ENCODE data around the gene TDRD12. TPM values are rescaled to one million over a fixed set of nuclear protein-coding genes. Genes with fewer than 3 reads are reported as not detected.

TDRD12 gene
- under 1 TPM; 0.21 to 0.25 TPM for total RNA-seq

GRCh38 chr19:32719611-32720059 lies at the start of gene TDRD12:
TDRD12 (plus strand) TSS chr19:32719767; CDS start chr19:32720073, 306 bp downstream.
- H3K4me3 Mint-ChIP-seq, result no peak within 1 kb of the TSS
- H3K36me3 Mint-ChIP-seq (ENCODE audit: low read depth), result peaks cover 8% of the 10 kb centered on the region
- no peaks in the 10 kb centered on the region for H3K4me1 Mint-ChIP-seq (ENCODE audit: low read depth)
- no peaks in the 10 kb centered on the region for H3K27me3 Mint-ChIP-seq (ENCODE audit: low read depth)
- H3K9me3 Mint-ChIP-seq, result no peaks in the 10 kb centered on the region
- CTCF ChIA-PET, result no interaction called here
- intact Hi-C loops (cut with micrococcal nuclease), result no loop called here
- no peak within 1 kb of the TSS for H3K27ac Mint-ChIP-seq
- no peak for DNase-seq

GRCh38 chr19:32671883-32672593 lies 47.5 kb upstream of the TDRD12 start:
- H3K4me1 Mint-ChIP-seq (ENCODE audit: low read depth), result peaks cover 26% of the 10 kb centered on the region
- no peaks in the 10 kb centered on the region for H3K36me3 Mint-ChIP-seq (ENCODE audit: low read depth)
- H3K4me3 Mint-ChIP-seq, result no peak overlapping the region
- intact Hi-C loops (cut with micrococcal nuclease), result no loop called here
- H3K9me3 Mint-ChIP-seq, result no peaks in the 10 kb centered on the region
- DNase-seq, result no peak
- no peak overlapping the region for H3K27ac Mint-ChIP-seq
- CTCF ChIA-PET, result no interaction called here
- peaks cover 2% of the 10 kb centered on the region for H3K27me3 Mint-ChIP-seq (ENCODE audit: low read depth)

- DNase-seq, result no peak
- Mint-ChIP-seq H3K27ac (no peak overlapping the region), H3K36me3 (ENCODE audit: low read depth) (no peaks in the 10 kb centered on the region), H3K9me3 (no peaks in the 10 kb centered on the region), H3K4me1 (ENCODE audit: low read depth) (peaks cover 29% of the 10 kb centered on the region), H3K4me3 (no peak overlapping the region), H3K27me3 (ENCODE audit: low read depth) (peaks cover 10% of the 10 kb centered on the region)
- intact Hi-C loops (cut with micrococcal nuclease), result no loop called here
- CTCF ChIA-PET, result no interaction called here
These were observed 46.7 kb upstream of the TDRD12 start for GRCh38 chr19:32672841-32673240.

GRCh38 chr19:32673573-32673972 lies 46.0 kb upstream of the TDRD12 start:
- intact Hi-C loops (cut with micrococcal nuclease), result no loop called here
- Mint-ChIP-seq H3K4me1 (ENCODE audit: low read depth) (peaks cover 29% of the 10 kb centered on the region), H3K27me3 (ENCODE audit: low read depth) (peaks cover 14% of the 10 kb centered on the region), H3K36me3 (ENCODE audit: low read depth) (no peaks in the 10 kb centered on the region), H3K9me3 (no peaks in the 10 kb centered on the region), H3K27ac (no peak overlapping the region), H3K4me3 (no peak overlapping the region)
- CTCF ChIA-PET, result interaction anchor here (1.1 kb wide), 1 partner anchor 314 kb away, joined by 3 read pairs; no protein-coding TSS in a partner anchor
- no peak for DNase-seq

GRCh38 chr19:32674153-32674930 lies 45.2 kb upstream of the TDRD12 start:
- peaks cover 29% of the 10 kb centered on the region for H3K4me1 Mint-ChIP-seq (ENCODE audit: low read depth)
- peak; percentile 18 for DNase-seq
- H3K4me3 Mint-ChIP-seq, result peak overlapping the region; percentile 89
- CTCF ChIA-PET, result interaction anchor here (1.1 kb wide), 1 partner anchor 315 kb away, joined by 3 read pairs; no protein-coding TSS in a partner anchor
- no peaks in the 10 kb centered on the region for H3K9me3 Mint-ChIP-seq
- peak overlapping the region; percentile 46 for H3K27ac Mint-ChIP-seq
- no peaks in the 10 kb centered on the region for H3K36me3 Mint-ChIP-seq (ENCODE audit: low read depth)
- H3K27me3 Mint-ChIP-seq (ENCODE audit: low read depth), result peaks cover 14% of the 10 kb centered on the region
- intact Hi-C loops (cut with micrococcal nuclease), result no loop called here

GRCh38 chr19:32674931-32675719 lies 44.4 kb upstream of the TDRD12 start, which contains the start of gene ANKRD27:
ANKRD27 (minus strand) TSS chr19:32675180; CDS start chr19:32659015, 16,165 bp downstream.
- Mint-ChIP-seq H3K27me3 (ENCODE audit: low read depth) (peaks cover 14% of the 10 kb centered on the region), H3K4me3 (peak within 1 kb of the TSS; percentile 89)

GRCh38 chr19:32675720-32676185 lies 43.8 kb upstream of the TDRD12 start, which contains the start of gene RGS9BP:
RGS9BP (plus strand) TSS chr19:32675848; CDS start chr19:32676264, 416 bp downstream.
- peaks cover 14% of the 10 kb centered on the region for H3K27me3 Mint-ChIP-seq (ENCODE audit: low read depth)
- no peaks in the 10 kb centered on the region for H3K36me3 Mint-ChIP-seq (ENCODE audit: low read depth)
- H3K4me3 Mint-ChIP-seq, result peak within 1 kb of the TSS; percentile 80
- peaks cover 20% of the 10 kb centered on the region for H3K4me1 Mint-ChIP-seq (ENCODE audit: low read depth)
- CTCF ChIA-PET, result interaction anchor here (1.2 kb wide), 1 partner anchor 16 kb away, joined by 4 read pairs; the partner anchor contains the start of gene NUDT19
- peak within 1 kb of the TSS; percentile 39 for H3K27ac Mint-ChIP-seq
- intact Hi-C loops (cut with micrococcal nuclease), result loop anchor here (1.0 to 5.0 kb wide), 8 partner anchors 16 to 502 kb away; partner anchors contain the start of genes CEP89, DPY19L3, NUDT19 and PDCD5
- DNase-seq, result peak; percentile 55
- H3K9me3 Mint-ChIP-seq, result no peaks in the 10 kb centered on the region

More at GRCh38 chr19:32674931-32675719, 44.4 kb upstream of the TDRD12 start, which contains the start of gene ANKRD27:
- H3K27ac Mint-ChIP-seq, result peak within 1 kb of the TSS; percentile 46
- DNase-seq, result peak; percentile 97
- H3K36me3 Mint-ChIP-seq (ENCODE audit: low read depth), result no peaks in the 10 kb centered on the region
- intact Hi-C loops (cut with micrococcal nuclease), result loop anchor here (1.0 to 5.0 kb wide), 8 partner anchors 16 to 502 kb away; partner anchors contain the start of genes CEP89, DPY19L3, NUDT19 and PDCD5
- CTCF ChIA-PET, result no interaction called here
- peaks cover 22% of the 10 kb centered on the region for H3K4me1 Mint-ChIP-seq (ENCODE audit: low read depth)
- H3K9me3 Mint-ChIP-seq, result no peaks in the 10 kb centered on the region

- peak overlapping the region; percentile 80 for H3K4me3 Mint-ChIP-seq
- H3K27ac Mint-ChIP-seq, result no peak overlapping the region
- no peak for DNase-seq
- intact Hi-C loops (cut with micrococcal nuclease), result loop anchor here (5.0 kb wide), 3 partner anchors 79 to 501 kb away; partner anchors contain the start of gene DPY19L3
- no peaks in the 10 kb centered on the region for H3K9me3 Mint-ChIP-seq
- peaks cover 20% of the 10 kb centered on the region for H3K4me1 Mint-ChIP-seq (ENCODE audit: low read depth)
- H3K36me3 Mint-ChIP-seq (ENCODE audit: low read depth), result no peaks in the 10 kb centered on the region
- peaks cover 14% of the 10 kb centered on the region for H3K27me3 Mint-ChIP-seq (ENCODE audit: low read depth)
- CTCF ChIA-PET, result interaction anchor here (0.6 to 1.2 kb wide), 2 partner anchors 15 to 32 kb away, joined by 3 to 4 read pairs; partner anchors contain the start of gene NUDT19
These were observed 43.2 kb upstream of the TDRD12 start for GRCh38 chr19:32676186-32676894.

GRCh38 chr19:32676895-32677359 lies 42.6 kb upstream of the TDRD12 start:
- Mint-ChIP-seq H3K4me3 (peak overlapping the region; percentile 19), H3K36me3 (ENCODE audit: low read depth) (no peaks in the 10 kb centered on the region), H3K27ac (no peak overlapping the region), H3K4me1 (ENCODE audit: low read depth) (peaks cover 20% of the 10 kb centered on the region), H3K9me3 (no peaks in the 10 kb centered on the region), H3K27me3 (ENCODE audit: low read depth) (peaks cover 14% of the 10 kb centered on the region)
- DNase-seq, result no peak
- CTCF ChIA-PET, result interaction anchor here (0.6 to 1.2 kb wide), 2 partner anchors 15 to 627 kb away, joined by 3 to 4 read pairs; partner anchors contain the start of gene NUDT19
- intact Hi-C loops (cut with micrococcal nuclease), result loop anchor here (5.0 kb wide), 3 partner anchors 80 to 500 kb away; partner anchors contain the start of gene DPY19L3

GRCh38 chr19:32677657-32678056 lies 41.9 kb upstream of the TDRD12 start:
- intact Hi-C loops (cut with micrococcal nuclease), result loop anchor here (5.0 kb wide), 3 partner anchors 80 to 500 kb away; partner anchors contain the start of gene DPY19L3
- no peak overlapping the region for H3K27ac Mint-ChIP-seq
- CTCF ChIA-PET, result interaction anchor here (0.6 kb wide), 1 partner anchor 626 kb away, joined by 3 read pairs; no protein-coding TSS in a partner anchor
- no peak for DNase-seq
- H3K4me1 Mint-ChIP-seq (ENCODE audit: low read depth), result peaks cover 16% of the 10 kb centered on the region
- no peaks in the 10 kb centered on the region for H3K9me3 Mint-ChIP-seq
- no peaks in the 10 kb centered on the region for H3K36me3 Mint-ChIP-seq (ENCODE audit: low read depth)
- peaks cover 14% of the 10 kb centered on the region for H3K27me3 Mint-ChIP-seq (ENCODE audit: low read depth)
- peak overlapping the region; percentile 19 for H3K4me3 Mint-ChIP-seq

GRCh38 chr19:32680986-32681385 lies 38.6 kb upstream of the TDRD12 start:
- Mint-ChIP-seq H3K9me3 (no peaks in the 10 kb centered on the region), H3K27ac (no peak overlapping the region), H3K27me3 (ENCODE audit: low read depth) (peaks cover 14% of the 10 kb centered on the region), H3K4me1 (ENCODE audit: low read depth) (peaks cover 5% of the 10 kb centered on the region), H3K36me3 (ENCODE audit: low read depth) (no peaks in the 10 kb centered on the region), H3K4me3 (no peak overlapping the region)
- DNase-seq, result no peak
- CTCF ChIA-PET, result no interaction called here
- intact Hi-C loops (cut with micrococcal nuclease), result no loop called here
